Gastroesophageal sphincter (tissue), 4 donors: ENCODE measurements around the gene TAF6L. TPM values are rescaled to one million over a fixed set of nuclear protein-coding genes. Genes with fewer than 3 reads are reported as not detected.
"Not testable (repeated sequence)": the region's sequence is repeated elsewhere in the genome, so short reads cannot be mapped to it uniquely, and the experiment has no call there.

Source experiments
- ATAC-seq: fragments of 150-250 bp; one replicate; pipeline ENCODE4 v1.9.1; 2016; ENCODE audit warnings: mild to moderate bottlenecking, moderate library complexity
- H3K27ac ChIP-seq, 4 donors: fragments of 200-600 bp; sonication (generic) in 3 of 4; 1 replicate in 3 of 4; 2 replicates in 1 of 4; pipeline ENCODE4 v1.5.1; 2016 to 2019
- H3K27me3 ChIP-seq: fragments of 200-600 bp; sonication (generic); one replicate; pipeline ENCODE4 v1.5.1; 2019
- H3K36me3 ChIP-seq, 2 donors: fragments of 200-600 bp; sonication (generic); one replicate each; pipeline ENCODE4 v1.5.1; 2019; ENCODE audit warnings: control low read depth in 1 of 2
- H3K4me1 ChIP-seq, 3 donors: fragments of 200-600 bp; sonication (generic); 1 replicate in 2 of 3; 2 replicates in 1 of 3; pipeline ENCODE4 v1.5.1; 2016 to 2019; ENCODE audit warnings: control low read depth in 2 of 3
- H3K4me3 ChIP-seq, 2 donors: fragments of 200-600 bp; sonication (generic); one replicate each; pipeline ENCODE4 v1.5.1; 2019; ENCODE audit warnings: mild to moderate bottlenecking in 1 of 2, moderate library complexity in 1 of 2
- H3K9me3 ChIP-seq, 3 donors: fragments of 200-600 bp; sonication (generic); one replicate each; pipeline ENCODE4 v1.5.1; 2017 to 2019; ENCODE audit warnings: control low read depth in 2 of 3
- CTCF ChIP-seq, 4 experiments: fragments of 200-600 bp in 2 of 4; fragments of 450-650 bp in 2 of 4; sonication (generic) in 1 of 4; IDR thresholded peaks; one replicate each; pipeline ENCODE4 v1.5.1; 2017 to 2019; ENCODE audit warnings: antibody characterized with exemption in 4 of 4, mild to moderate bottlenecking in 2 of 4, moderate library complexity in 2 of 4
- EP300 ChIP-seq: sonication (generic); formaldehyde crosslinking; IDR thresholded peaks from one replicate; pipeline ENCODE4 v1.6.1; 2017; ENCODE audit warnings: antibody characterized with exemption, mild to moderate bottlenecking
- POLR2A ChIP-seq, 2 donors: fragments of 450-650 bp; IDR thresholded peaks; one replicate each; pipeline ENCODE4 v1.6.1; 2017; ENCODE audit warnings: antibody characterized with exemption in 2 of 2, mild to moderate bottlenecking in 2 of 2, moderate library complexity in 1 of 2
- POLR2AphosphoS5 ChIP-seq: sonication (generic); formaldehyde crosslinking; IDR thresholded peaks from one replicate; pipeline ENCODE4 v1.6.1; 2017; ENCODE audit warnings: antibody characterized with exemption
- WGBS, 2 donors: methylation state at CpG; one replicate each; pipeline ENCODE4 v1.1.5; 2018; ENCODE audit warnings: low coverage in 1 of 2; 5-methylcytosine and 5-hydroxymethylcytosine counted together
- total RNA-seq, 4 donors: library from RNA; depleted of rRNA; stranded (reverse); fragments of >200 nt; gene quantifications; one replicate each; pipeline ENCODE4 v1.1.0, GENCODE V29; 2016

TAF6L gene
- total RNA-seq, 4 donors from 2014 or later, result 5.5 to 23.4 (median 14.5) TPM

- ATAC-seq, result no peak
- 85 to 91% methylated on average over 3 to 4 of the region's 4 CpGs for WGBS, 2 donors
These were observed 45.9 kb downstream of the TAF6L start for GRCh38 chr11:62817129-62817528.

DNA sequence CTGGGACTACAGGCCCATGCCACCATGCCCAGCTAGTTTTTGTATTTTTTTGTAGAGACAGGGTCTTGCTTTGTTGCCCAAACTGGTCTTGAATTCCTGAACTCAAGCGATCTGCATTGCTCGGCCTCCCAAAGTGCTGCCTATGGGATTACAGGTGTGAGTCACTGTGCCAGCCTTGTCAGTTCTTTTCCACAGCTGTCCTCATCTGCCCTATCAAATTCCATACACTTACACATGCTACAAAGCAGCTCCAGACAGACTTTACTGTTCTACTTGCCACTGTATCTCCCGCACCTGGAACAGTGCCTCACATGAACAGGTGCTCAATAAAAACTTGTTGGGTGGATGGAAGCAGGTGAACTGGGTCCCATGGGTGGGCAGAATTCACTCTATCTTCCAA, 52.5 kb downstream of the TAF6L start:
- WGBS, 2 donors, result 100% methylated on average over 1 of the region's 3 CpGs; no CpG with 5 or more reads in 1 of the 2 donors
- Histone ChIP-seq H3K4me1 (peaks cover 0 to 18% (median 4%) of the 10 kb centered on the region in 3 donors), H3K27ac (no peak overlapping the region), H3K36me3 (peaks cover 3 to 96% of the 10 kb centered on the region in 2 donors), H3K9me3 (no peaks in the 10 kb centered on the region), H3K4me3 (no peak overlapping the region), H3K27me3 (no peaks in the 10 kb centered on the region)
- no peak for ATAC-seq
- no peak for TF ChIP-seq POLR2AphosphoS5
- no peak for TF ChIP-seq CTCF (IDR thresholded peaks at IDR 0.05)
- no peak for TF ChIP-seq EP300
- no peak for TF ChIP-seq POLR2A (IDR thresholded peaks at IDR 0.05)

More at GRCh38 chr11:62817129-62817528, 45.9 kb downstream of the TAF6L start:
- peaks cover 0 to 84% of the 10 kb centered on the region in 2 donors for H3K36me3 ChIP-seq
- H3K27ac ChIP-seq, result no peak overlapping the region
- H3K27me3 ChIP-seq, result no peaks in the 10 kb centered on the region
- H3K4me1 ChIP-seq, result no peaks in the 10 kb centered on the region
- no peak for TF ChIP-seq CTCF (IDR thresholded peaks at IDR 0.05)
- no peak for TF ChIP-seq POLR2AphosphoS5
- no peak for TF ChIP-seq EP300
- no peak for TF ChIP-seq POLR2A (IDR thresholded peaks at IDR 0.05)
- no peaks in the 10 kb centered on the region for H3K9me3 ChIP-seq
- H3K4me3 ChIP-seq, result no peak overlapping the region

- Histone ChIP-seq H3K4me1 (peaks cover 0 to 52% (median 29%) of the 10 kb centered on the region in 3 donors), H3K36me3 (peaks cover 3 to 61% of the 10 kb centered on the region in 2 donors)
- not testable (repeated sequence) for H3K27me3 ChIP-seq, ATAC-seq, H3K27ac ChIP-seq, H3K4me3 ChIP-seq, H3K9me3 ChIP-seq
- WGBS, 2 donors, result 89 to 94% methylated on average over 5 to 8 of the region's 8 CpGs
These were observed 56.9 kb downstream of the TAF6L start for GRCh38 chr11:62828130-62828529.

- TF ChIP-seq EP300, result no peak
- no peak for TF ChIP-seq POLR2AphosphoS5
- no peak for TF ChIP-seq POLR2A (IDR thresholded peaks at IDR 0.05)
- TF ChIP-seq CTCF (IDR thresholded peaks at IDR 0.05), result no peak
- Histone ChIP-seq H3K4me3 (peak overlapping the region; percentile 66 to 93), H3K27ac (peak overlapping the region; percentile 74 to 100 (median 97)), H3K36me3 (peaks cover 0 to 60% of the 10 kb centered on the region in 2 donors), H3K4me1 (peaks cover 0 to 78% (median 32%) of the 10 kb centered on the region in 3 donors), H3K9me3 (no peaks in the 10 kb centered on the region), H3K27me3 (no peaks in the 10 kb centered on the region)
- peak; percentile 1 for ATAC-seq
- WGBS, 2 donors, result 0% methylated on average over 7 of the region's 33 CpGs; no CpG with 5 or more reads in 1 of the 2 donors
These were observed 59.8 kb downstream of the TAF6L start for GRCh38 chr11:62830904-62831519.

DNA sequence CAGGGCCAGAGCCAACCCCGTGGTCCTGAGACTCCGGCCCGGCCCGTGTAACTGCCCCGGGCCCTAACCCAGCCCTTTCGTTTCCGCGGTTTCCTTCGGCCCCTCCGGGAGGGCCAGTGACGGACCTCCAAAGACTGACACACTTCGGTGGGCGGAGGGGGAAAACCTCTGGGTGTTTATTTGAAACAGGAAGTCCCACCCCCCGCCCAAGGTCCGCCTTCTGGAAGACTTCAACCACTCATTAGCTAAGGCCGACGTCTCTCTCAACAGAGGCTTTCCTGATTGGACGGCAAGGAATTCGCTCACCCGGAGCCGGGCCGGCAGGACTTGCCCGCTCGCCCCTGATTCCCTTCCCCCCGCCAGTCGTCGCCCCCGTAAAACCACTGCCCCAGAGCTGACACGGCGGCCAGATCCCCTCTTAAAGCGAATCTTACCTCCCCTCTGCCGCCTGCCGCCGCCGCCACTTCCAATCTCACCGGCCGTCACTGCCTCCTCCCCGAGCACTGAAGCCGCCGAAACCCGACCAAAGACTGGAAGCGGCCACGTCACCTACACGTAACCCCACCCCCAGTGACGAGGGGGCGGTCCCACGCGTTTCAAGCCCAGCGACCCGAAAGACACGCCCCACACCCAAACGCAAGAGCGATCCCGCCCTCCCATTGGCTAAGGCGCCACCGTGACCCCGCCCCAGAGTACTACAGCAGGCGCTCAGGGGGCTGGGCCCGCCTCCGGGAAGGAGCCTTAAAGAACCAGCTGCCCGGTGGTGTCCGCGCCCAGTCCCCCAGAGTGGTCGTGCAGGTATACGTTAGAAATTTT, 60.5 kb downstream of the TAF6L start, which contains the start of gene STX5:
STX5 (minus strand) TSS at position 532 of the 816 bp plus-strand sequence. CDS start 808 bp downstream, outside the sequence.
- Histone ChIP-seq H3K36me3 (peaks cover 0 to 60% of the 10 kb centered on the region in 2 donors), H3K27me3 (no peaks in the 10 kb centered on the region), H3K4me3 (peak within 1 kb of the TSS; percentile 66 to 93), H3K9me3 (no peaks in the 10 kb centered on the region), H3K27ac (peak within 1 kb of the TSS; percentile 74 to 100 (median 97)), H3K4me1 (peaks cover 0 to 78% (median 32%) of the 10 kb centered on the region in 3 donors)
- ATAC-seq, result peak; percentile 96
- TF ChIP-seq POLR2A (IDR thresholded peaks at IDR 0.05) (peak; percentile 73 to 87), EP300 (no peak), POLR2AphosphoS5 (peak; percentile 89)
- WGBS, 2 donors, result 0% methylated on average over 23 of the region's 65 CpGs; no CpG with 5 or more reads in 1 of the 2 donors
